Muscle layer of colon (tissue), 2 donors: Measurements from ENCODE around the gene HMX1.

Source experiments
- H3K27ac ChIP-seq: one replicate; pipeline ENCODE4 v1.7.0; 2013; ENCODE audit warnings: low read depth, mild to moderate bottlenecking, low read length, moderate library complexity
- H3K27me3 ChIP-seq, 2 donors: one replicate each; pipeline ENCODE4 v1.7.0; 2013; ENCODE audit warnings: low read length in 2 of 2, mild to moderate bottlenecking in 2 of 2; ENCODE audit not compliant: insufficient read depth in 2 of 2, control insufficient read depth in 1 of 2
- H3K36me3 ChIP-seq: one replicate; pipeline ENCODE4 v1.7.0; 2013; ENCODE audit warnings: mild to moderate bottlenecking, low read length; ENCODE audit not compliant: insufficient read depth
- H3K4me1 ChIP-seq: one replicate; pipeline ENCODE4 v1.7.0; 2013; ENCODE audit warnings: mild to moderate bottlenecking, low read length; ENCODE audit not compliant: insufficient read depth
- H3K4me3 ChIP-seq, 2 donors: one replicate each; pipeline ENCODE4 v1.7.0; 2013; ENCODE audit warnings: low read length in 2 of 2, low read depth in 1 of 2, mild to moderate bottlenecking in 1 of 2, moderate library complexity in 1 of 2
- H3K9ac ChIP-seq: one replicate; pipeline ENCODE4 v1.7.0; 2013; ENCODE audit warnings: low read length
- H3K9me3 ChIP-seq: one replicate; pipeline ENCODE4 v1.7.0; 2013; ENCODE audit warnings: mild to moderate bottlenecking, low read length
- donor health status: abdominal sarcoma.
- donor health status: Adenocarcinoma of cecum.

Gene HMX1

DNA sequence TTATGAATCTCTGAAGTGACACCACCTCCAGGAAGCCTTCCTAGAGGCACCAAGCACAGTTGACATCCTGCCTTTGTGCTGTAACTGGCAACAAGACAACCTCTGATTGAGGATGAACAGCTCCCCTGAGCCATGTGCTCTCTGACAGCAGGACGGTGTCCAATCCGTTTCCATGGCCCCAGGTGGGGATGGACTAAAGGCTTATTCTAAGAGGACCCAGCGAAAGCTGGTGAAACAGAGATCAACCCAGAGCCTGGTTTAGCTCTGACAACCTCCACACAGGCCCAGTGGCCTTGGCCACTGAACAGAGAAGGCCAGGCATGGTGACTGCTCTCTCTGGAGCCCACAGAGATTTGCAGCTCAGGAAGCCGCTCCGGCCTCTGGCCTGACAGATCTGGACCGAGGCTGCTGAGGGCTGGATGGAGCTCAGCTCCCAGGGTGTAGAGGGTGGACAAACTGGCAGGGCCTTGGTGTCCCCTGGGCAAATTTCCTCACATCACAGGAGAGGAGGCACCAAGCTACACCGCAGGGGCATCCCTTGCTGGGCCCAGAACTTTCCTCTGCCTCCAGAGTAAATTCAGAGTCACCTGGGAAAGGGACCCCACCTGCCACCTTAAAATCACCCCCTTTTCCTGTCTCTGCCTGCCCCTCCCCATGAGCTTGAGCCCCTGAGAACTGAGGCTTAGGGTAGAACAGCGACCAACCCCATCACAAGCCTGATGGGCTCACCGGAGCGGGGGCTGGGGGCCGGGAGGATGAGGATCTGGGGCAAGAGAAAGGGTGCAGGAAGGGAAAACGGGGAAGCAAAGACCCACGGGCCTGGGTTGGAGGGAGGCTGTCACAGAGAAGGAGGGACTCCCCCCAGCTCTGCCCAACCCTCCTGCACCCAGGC, 40.2 kb downstream of the HMX1 start:
- no peak overlapping the region for H3K9ac ChIP-seq
- no peaks in the 10 kb centered on the region for H3K9me3 ChIP-seq
- H3K4me3 ChIP-seq = no peak overlapping the region
- no peaks in the 10 kb centered on the region for H3K36me3 ChIP-seq
- H3K27me3 ChIP-seq = no peaks in the 10 kb centered on the region
- H3K27ac ChIP-seq = no peak overlapping the region
- no peaks in the 10 kb centered on the region for H3K4me1 ChIP-seq

GRCh38 chr4:8830611-8831200, 40.9 kb downstream of the HMX1 start:
- no peaks in the 10 kb centered on the region for H3K4me1 ChIP-seq
- no peaks in the 10 kb centered on the region for H3K36me3 ChIP-seq
- no peaks in the 10 kb centered on the region for H3K9me3 ChIP-seq
- H3K27me3 ChIP-seq = no peaks in the 10 kb centered on the region
- H3K4me3 ChIP-seq = no peak overlapping the region
- no peak overlapping the region for H3K9ac ChIP-seq
- no peak overlapping the region for H3K27ac ChIP-seq

GRCh38 chr4:8830056-8830455, 41.6 kb downstream of the HMX1 start:
- H3K27ac ChIP-seq = no peak overlapping the region
- H3K9ac ChIP-seq = no peak overlapping the region
- H3K27me3 ChIP-seq = no peaks in the 10 kb centered on the region
- H3K9me3 ChIP-seq = no peaks in the 10 kb centered on the region
- no peaks in the 10 kb centered on the region for H3K36me3 ChIP-seq
- no peak overlapping the region for H3K4me3 ChIP-seq
- H3K4me1 ChIP-seq = no peaks in the 10 kb centered on the region

DNA sequence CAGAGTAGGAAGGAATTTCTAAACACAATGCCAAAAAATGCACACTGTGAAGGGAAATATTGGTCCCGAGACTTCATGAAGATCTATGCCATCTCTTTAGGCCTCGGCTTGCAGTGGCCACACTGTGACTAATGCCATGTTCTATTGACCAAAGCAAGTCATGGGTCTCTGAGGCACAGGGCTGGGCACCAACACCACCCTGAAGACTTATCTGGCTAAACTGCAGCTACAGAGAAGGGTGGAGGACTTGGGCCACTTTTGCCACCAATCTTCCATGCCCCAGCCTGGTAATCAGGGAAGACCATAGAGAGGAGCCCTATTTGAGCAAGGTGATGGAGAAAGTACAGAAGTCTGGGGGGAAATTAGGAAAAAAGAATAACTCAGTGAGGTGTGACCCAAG, 42.1 kb downstream of the HMX1 start:
- Histone ChIP-seq H3K9ac (no peak overlapping the region), H3K9me3 (no peaks in the 10 kb centered on the region), H3K36me3 (no peaks in the 10 kb centered on the region), H3K27ac (no peak overlapping the region), H3K4me1 (no peaks in the 10 kb centered on the region), H3K27me3 (no peaks in the 10 kb centered on the region), H3K4me3 (no peak overlapping the region)

- Histone ChIP-seq H3K27me3 (no peaks in the 10 kb centered on the region), H3K9ac (no peak overlapping the region), H3K9me3 (no peaks in the 10 kb centered on the region), H3K4me3 (no peak overlapping the region), H3K27ac (no peak overlapping the region), H3K4me1 (no peaks in the 10 kb centered on the region), H3K36me3 (no peaks in the 10 kb centered on the region)
Observed at GRCh38 chr4:8828869-8829268, 42.8 kb downstream of the HMX1 start.

DNA sequence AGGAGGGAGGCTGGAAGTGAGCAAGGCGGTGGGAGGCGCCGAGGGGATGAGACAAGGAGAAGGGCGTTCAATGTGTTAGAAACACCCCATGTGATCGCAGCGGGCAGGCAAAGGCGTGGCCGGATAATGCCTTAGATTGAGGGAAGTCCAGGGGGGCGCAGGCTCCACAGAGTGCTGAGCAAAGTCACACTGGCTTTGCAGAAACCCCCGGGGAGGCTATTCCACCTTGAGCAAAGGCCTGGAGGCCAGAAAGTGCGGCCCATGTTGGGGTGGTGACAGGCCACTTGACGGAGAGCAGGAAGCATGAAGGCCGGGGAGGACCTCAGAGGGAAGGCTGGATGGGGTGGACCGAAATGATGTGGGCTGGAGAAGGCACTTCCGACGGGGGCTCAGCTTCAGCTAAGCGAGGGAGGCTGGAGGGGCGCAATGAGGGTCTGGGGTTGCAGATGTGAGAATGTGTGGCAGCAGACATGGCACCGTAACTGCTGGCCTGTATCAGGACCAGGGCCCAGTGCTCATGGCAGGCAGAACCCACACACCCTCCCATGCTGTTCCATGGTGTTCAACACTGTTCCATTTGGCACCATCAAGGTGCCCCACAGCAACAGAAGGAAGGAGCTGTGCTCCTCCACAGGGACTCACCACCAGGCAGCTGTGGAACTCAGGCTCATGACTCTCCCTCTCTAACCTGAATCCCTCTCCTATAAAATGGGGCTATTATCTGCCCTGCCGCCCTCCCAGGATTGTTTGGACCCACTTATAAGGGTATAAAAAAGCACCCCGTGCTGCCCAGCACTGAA, 50.3 kb downstream of the HMX1 start:
- H3K27me3 ChIP-seq = peaks cover 0 to 7% of the 10 kb centered on the region in 2 donors
- H3K9ac ChIP-seq = no peak overlapping the region
- no peak overlapping the region for H3K27ac ChIP-seq
- no peaks in the 10 kb centered on the region for H3K9me3 ChIP-seq
- H3K4me3 ChIP-seq = no peak overlapping the region
- no peaks in the 10 kb centered on the region for H3K36me3 ChIP-seq
- no peaks in the 10 kb centered on the region for H3K4me1 ChIP-seq

GRCh38 chr4:8820178-8821102, 51.2 kb downstream of the HMX1 start:
- Histone ChIP-seq H3K9me3 (no peaks in the 10 kb centered on the region), H3K27ac (no peak overlapping the region), H3K27me3 (peaks cover 0 to 7% of the 10 kb centered on the region in 2 donors), H3K4me3 (no peak overlapping the region), H3K9ac (no peak overlapping the region), H3K36me3 (no peaks in the 10 kb centered on the region), H3K4me1 (no peaks in the 10 kb centered on the region)

DNA sequence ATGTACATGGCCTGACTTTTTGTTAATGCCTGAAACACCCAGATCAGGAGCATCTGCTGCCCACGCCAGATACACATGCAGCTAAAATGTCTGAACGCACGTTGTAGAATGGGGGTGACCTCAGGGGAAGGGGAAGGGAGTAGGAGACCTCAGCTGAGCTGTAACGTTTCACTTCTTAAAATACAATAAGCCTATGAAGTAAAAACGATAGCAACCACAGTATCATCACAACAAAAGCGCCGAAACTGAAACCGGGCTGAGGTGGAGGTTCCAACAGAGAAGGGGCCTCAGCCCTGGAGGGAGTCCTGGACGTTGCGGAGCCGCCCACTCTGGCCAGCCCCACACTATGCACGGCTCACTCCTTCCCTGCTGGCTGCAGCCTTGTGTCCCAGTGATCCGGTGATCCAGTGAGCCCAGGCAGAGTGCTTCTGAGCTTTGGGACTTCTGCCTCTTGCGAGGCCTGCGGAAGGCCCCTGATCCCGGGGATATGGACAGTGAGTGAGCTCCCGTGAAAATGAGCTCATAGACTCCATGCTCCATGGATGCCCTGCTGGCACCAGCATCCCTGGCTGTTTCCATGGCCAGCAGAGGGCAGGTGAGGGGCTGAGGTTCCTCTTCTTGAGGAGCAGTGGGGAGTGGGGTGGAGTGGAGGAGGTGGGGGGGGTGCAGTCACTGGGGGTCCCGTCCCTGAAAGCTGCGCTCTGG, 52.0 kb downstream of the HMX1 start:
- Histone ChIP-seq H3K4me1 (no peaks in the 10 kb centered on the region), H3K27me3 (peaks cover 0 to 7% of the 10 kb centered on the region in 2 donors), H3K9me3 (no peaks in the 10 kb centered on the region), H3K36me3 (no peaks in the 10 kb centered on the region), H3K4me3 (no peak overlapping the region), H3K27ac (no peak overlapping the region), H3K9ac (no peak overlapping the region)

DNA sequence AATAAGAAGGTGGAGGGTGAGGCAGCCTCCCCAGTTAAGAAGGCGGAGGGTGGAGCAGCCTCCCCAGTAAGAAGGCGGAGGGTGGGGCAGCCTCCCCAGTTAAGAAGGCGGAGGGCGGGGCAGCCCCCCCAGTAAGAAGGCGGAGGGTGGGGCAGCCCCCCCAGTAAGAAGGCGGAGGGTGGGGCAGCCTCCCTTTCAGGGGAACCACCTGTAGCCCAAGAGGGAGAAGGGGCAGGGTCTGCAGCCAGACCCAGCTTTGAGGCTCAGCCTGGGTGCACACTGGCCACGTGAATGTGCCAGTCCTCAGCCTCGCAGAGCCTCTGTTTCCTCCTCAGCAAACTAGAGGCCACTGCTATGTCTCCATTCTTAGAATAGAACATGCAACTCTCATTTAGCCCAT, 52.6 kb downstream of the HMX1 start:
- Histone ChIP-seq H3K9ac (no peak overlapping the region), H3K9me3 (no peaks in the 10 kb centered on the region), H3K36me3 (no peaks in the 10 kb centered on the region), H3K4me1 (no peaks in the 10 kb centered on the region), H3K27ac (no peak overlapping the region), H3K27me3 (peaks cover 0 to 7% of the 10 kb centered on the region in 2 donors), H3K4me3 (no peak overlapping the region)

GRCh38 chr4:8818063-8818881, 53.4 kb downstream of the HMX1 start:
- Histone ChIP-seq H3K36me3 (no peaks in the 10 kb centered on the region), H3K9ac (no peak overlapping the region), H3K9me3 (no peaks in the 10 kb centered on the region), H3K27me3 (peaks cover 0 to 7% of the 10 kb centered on the region in 2 donors), H3K4me3 (no peak overlapping the region), H3K4me1 (no peaks in the 10 kb centered on the region), H3K27ac (no peak overlapping the region)
